ES-I3 (cell line): ENCODE results near the gene PAMR1.
A peak's percentile ranks its signal among the peaks of the same experiment; 100 is the strongest.

Experiments used
- H3K36me3 ChIP-seq: 2 replicates; pipeline ENCODE4 v1.6.1; 2013; ENCODE audit warnings: mild to moderate bottlenecking, low read length, control low read depth, moderate library complexity; ENCODE audit not compliant: insufficient read depth
- H3K4me1 ChIP-seq: 2 replicates; pipeline ENCODE4 v1.6.1; 2013; ENCODE audit warnings: mild to moderate bottlenecking, control low read depth, low read length; ENCODE audit not compliant: insufficient read depth
- H3K9ac ChIP-seq: 2 replicates; pipeline ENCODE4 v1.6.1; 2013; ENCODE audit warnings: low read depth, mild to moderate bottlenecking, low read length, moderate library complexity
- H3K9me3 ChIP-seq: 2 replicates; pipeline ENCODE4 v1.6.1; 2013; ENCODE audit warnings: mild to moderate bottlenecking, low read length, moderate library complexity; ENCODE audit not compliant: control insufficient read depth, insufficient read depth

Gene PAMR1

DNA sequence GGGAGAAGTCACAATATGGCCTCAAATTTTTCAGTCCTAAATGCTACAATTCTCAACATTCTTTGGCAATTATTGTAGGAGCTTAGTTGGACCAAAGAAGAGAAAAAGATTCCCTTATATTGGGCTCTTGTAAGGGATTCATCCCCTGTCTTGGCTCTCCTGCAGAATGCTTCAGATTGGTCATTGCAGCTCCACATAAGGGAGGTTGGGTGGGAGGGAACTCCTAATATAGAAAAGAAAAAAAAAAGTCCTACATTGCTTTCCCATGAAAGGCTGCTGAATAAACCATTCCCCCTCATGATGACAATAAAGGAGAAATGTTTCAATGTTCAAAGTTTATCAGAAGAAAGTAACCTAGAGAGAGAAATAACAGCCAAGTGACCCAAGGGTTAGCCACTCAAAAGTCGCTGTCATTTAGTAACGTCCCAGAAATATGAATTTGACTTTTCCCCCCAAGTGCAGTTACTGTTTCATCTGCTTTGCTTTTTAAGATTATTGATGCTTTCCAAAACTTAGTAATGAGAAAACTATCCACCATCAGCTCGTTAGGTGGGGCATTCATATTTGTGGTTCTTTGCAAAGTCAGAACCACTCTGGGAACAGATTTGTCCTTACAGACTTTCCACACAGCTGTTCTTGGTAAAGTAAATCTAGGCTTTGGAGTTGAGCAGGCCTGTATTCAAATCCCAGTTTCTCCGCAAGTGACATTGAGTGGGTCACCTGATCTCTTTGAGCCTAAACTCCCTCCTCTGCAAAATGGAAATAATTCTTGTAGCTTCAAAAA lies 101.1 kb downstream of the PAMR1 start:
- Histone ChIP-seq H3K4me1 (no peaks in the 10 kb centered on the region), H3K9me3 (no peaks in the 10 kb centered on the region), H3K9ac (no peak overlapping the region), H3K36me3 (no peaks in the 10 kb centered on the region)

DNA sequence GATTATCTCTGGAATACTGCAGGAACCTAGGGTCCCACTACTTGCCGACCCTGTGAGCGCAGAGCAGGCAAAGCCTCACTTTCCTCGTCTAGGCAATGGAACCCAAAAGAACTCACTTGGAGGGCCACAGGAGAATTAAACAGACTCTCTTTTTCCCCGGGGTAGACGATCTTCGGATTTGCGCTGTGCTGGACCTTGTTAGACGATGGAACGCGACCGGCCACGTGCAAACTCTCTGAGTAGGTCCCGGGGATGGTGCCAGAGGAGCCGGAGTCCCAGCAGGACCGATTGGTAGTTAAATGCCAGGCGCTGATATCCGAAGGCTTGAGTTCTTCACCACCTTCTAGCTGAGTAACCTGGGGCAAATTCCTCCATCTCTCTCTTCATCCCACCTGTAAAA lies 105.0 kb downstream of the PAMR1 start:
- no peaks in the 10 kb centered on the region for H3K36me3 ChIP-seq
- no peaks in the 10 kb centered on the region for H3K4me1 ChIP-seq
- H3K9ac ChIP-seq: peak overlapping the region; percentile 89
- no peaks in the 10 kb centered on the region for H3K9me3 ChIP-seq

DNA sequence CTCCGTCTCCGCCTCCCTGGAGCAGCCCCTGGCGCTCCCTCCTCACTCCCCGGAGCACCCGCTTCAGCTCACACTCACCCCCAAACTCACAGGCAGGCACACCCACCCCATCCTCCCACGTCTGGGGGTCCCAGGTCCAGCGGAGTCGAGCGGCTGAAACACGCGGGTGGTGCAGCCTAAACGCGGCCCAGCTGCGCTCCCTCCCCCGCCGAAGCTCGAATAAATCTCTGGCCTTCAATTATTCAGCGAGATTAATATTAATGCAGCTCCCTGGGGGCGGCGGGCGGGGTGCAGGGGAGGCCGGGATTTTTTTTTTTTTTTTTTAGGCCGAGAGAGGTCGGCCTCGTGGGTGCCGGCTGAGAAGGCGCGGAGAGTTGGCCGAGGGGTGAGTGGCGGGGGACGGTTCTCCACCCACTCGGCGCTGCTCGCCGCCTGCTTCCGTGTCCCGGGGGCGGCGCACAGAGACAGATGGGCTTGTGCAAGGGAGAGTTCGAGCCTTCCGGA lies 105.5 kb downstream of the PAMR1 start:
- Histone ChIP-seq H3K9ac (peak overlapping the region; percentile 89), H3K36me3 (no peaks in the 10 kb centered on the region), H3K4me1 (no peaks in the 10 kb centered on the region), H3K9me3 (no peaks in the 10 kb centered on the region)

DNA sequence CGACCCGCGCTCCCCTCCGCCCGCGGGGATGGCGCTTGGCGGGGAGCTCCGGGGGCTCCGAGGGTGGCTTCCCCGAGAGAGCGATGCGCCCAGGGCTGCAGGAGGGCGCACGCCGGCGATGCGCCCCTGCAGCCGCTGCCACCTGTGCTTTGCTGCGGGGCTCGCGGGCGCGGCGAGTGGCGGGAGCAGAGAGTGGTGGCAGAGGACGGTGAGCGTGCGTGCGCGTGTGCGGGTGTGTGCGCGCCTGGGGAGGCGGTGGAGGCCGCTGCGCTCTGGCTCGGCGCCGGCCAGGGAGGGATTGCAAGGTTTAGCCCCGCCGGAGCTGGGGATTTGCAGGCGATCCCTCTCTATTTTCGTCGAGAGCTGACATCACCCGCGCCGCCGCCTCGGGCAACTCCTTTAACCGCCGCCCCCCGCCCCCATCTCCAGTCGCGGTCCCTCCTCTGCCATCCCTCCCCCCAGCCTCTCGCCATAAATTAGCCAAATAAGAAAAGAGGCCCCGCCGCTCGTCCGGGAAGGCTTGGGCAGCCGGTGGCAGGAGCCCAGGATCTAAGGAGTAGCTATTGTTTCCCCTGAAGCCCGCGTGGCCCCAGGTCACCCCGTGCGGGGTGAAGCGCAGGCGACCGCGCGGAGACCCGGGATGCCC lies 106.1 kb downstream of the PAMR1 start, which contains the start of gene SLC1A2:
TSS of gene SLC1A2 (minus strand) at position 375 of the 646 bp plus-strand sequence. CDS start 592 bp downstream, outside the sequence.
- Histone ChIP-seq H3K4me1 (no peaks in the 10 kb centered on the region), H3K9me3 (no peaks in the 10 kb centered on the region), H3K36me3 (no peaks in the 10 kb centered on the region), H3K9ac (peak within 1 kb of the TSS; percentile 89)

DNA sequence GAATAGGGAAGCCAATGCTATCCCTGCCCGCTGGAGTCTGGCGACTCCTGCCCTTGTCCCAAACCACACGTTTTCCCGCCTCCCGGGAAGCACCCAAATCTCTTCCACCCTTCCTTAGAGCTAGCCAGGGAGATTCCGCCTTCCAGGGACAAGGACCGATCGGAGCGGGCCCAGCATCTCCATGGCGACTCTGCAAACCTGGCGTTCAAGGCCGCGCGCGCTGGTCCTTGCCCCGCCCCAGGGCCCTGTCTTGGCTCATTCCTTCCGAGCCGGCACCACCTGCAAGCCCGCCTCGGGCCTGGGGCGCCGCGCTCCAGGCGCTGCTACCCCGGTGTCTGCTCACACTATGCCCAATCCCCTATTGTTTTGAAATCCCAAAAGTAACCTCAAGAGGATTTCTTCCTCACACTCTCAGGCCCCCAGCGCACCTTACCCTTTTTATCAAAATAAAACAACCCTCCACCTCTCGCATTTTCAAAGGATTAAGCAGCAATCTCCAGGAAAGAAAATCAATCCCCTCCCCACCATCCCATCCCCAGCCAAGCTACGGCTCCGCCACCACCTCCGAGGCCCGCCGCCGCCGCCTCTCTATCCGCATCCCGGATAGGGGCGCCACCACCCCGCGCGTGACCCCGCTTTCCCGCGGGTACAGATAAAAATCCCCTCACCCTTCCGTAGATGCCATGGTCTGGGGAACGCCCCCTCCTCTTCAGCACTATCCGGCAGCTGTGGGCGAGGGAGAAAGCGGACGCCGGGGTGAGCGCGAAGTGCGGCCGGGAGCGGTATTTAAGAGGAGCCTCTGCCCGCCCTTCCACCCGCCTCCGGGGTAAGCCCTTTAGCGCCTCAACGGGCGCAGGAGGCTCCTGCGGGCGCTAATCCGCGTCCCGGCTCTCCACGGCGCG lies 106.9 kb downstream of the PAMR1 start:
- Histone ChIP-seq H3K9me3 (no peaks in the 10 kb centered on the region), H3K9ac (peak overlapping the region; percentile 89; the same call in 1 of the 2 replicates), H3K36me3 (no peaks in the 10 kb centered on the region), H3K4me1 (no peaks in the 10 kb centered on the region)

DNA sequence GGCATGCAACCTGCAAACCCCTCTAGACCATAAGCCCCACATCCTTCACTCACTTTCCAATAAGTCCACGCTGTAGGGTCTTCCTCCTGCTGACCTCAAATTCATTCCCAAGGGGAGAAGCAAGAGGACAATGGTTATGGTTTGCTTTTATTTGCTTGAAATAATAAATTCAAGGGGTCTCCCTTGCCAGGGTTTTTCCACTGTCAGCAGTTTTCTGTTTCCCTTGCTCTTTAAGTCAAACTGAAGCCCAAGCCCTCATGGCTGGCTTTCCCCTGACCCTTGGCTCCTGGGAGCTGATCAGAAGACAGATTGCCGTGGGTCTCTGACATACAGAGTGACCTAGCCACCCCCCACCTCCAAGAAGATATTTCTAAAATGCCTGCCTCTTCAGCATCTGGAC lies 109.9 kb downstream of the PAMR1 start:
- no peak overlapping the region for H3K9ac ChIP-seq
- H3K4me1 ChIP-seq: no peaks in the 10 kb centered on the region
- H3K36me3 ChIP-seq: no peaks in the 10 kb centered on the region
- no peaks in the 10 kb centered on the region for H3K9me3 ChIP-seq

DNA sequence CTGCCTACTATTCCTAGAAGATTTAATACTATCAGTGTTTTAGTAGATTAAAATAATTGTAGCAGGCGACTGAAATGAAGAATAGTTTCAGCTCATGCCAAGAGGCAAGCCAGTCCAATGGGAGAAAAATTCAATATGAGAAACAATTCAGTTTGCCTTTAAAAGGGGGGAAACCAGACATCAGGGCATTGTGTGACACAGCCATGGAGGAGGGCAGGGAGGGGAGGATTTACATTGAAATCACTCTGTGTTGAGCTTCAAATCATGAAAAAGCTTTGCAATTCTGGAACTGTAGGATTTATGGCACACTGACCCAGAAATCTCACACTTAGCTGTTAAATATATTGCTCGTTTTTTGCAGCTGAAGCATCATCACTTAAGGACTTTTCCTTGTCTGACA lies 110.6 kb downstream of the PAMR1 start:
- no peaks in the 10 kb centered on the region for H3K9me3 ChIP-seq
- H3K36me3 ChIP-seq: no peaks in the 10 kb centered on the region
- H3K4me1 ChIP-seq: no peaks in the 10 kb centered on the region
- H3K9ac ChIP-seq: no peak overlapping the region

DNA sequence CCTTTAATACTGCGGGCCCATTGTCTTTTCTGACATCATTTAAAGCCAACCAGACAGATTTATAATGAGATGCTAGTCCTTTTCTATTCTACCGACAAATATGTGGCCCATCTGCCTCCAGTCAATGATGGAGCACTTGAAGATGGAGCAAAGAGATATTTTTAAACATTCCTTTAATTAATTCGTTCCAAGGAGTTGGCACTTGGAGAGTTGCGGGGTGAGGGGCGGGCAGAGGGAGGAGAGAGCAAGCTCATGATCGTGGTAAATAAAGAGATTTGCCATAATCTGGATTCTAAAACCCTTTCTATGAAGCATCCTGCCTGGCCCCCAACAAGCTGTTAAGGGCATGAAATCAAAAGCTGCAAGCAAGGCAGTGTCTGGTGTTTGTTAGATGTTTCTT lies 111.1 kb downstream of the PAMR1 start:
- Histone ChIP-seq H3K4me1 (no peaks in the 10 kb centered on the region), H3K9ac (no peak overlapping the region), H3K36me3 (no peaks in the 10 kb centered on the region), H3K9me3 (no peaks in the 10 kb centered on the region)

DNA sequence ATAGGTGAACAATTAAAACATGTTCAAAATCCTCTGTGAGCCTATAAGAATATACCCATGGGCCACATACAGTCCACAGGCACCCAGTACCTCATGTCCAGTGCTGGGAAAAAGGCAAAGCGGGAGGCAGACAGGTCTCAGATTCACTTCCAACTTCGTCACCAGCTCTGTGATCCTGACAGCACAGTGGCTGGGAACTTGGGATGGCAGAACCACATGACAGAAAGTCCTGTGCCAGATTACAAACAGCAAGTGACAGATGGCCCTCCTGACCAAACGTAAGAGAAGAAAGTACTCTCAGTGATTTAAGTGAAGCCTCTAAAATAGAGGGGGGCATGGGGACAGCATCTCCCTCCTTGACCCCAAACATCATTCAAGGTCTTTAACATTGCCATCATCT lies 111.8 kb downstream of the PAMR1 start:
- Histone ChIP-seq H3K9me3 (no peaks in the 10 kb centered on the region), H3K9ac (no peak overlapping the region), H3K4me1 (no peaks in the 10 kb centered on the region)

DNA sequence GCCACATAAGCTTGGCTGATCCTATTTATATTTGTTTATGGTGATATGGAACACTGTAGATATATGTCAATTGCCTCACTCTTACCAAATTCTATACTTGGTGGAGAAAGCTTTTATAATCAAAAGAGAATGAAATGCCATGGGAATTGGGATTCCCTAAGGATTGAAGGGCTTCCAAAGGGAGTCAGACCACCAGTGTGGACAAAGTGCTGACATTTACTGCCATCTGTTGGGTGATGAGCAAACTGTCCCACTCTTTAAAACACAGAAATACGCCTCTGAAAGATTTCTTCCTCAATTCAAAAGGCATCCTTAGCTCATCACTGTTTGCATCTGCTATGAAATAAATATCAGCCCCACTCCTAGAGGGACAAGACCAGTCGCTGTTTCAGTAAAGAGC lies 113.1 kb downstream of the PAMR1 start:
- H3K4me1 ChIP-seq: no peaks in the 10 kb centered on the region
- H3K36me3 ChIP-seq: no peaks in the 10 kb centered on the region
- no peaks in the 10 kb centered on the region for H3K9me3 ChIP-seq
- H3K9ac ChIP-seq: no peak overlapping the region

More for the DNA sequence above, 111.8 kb downstream of the PAMR1 start:
- no peaks in the 10 kb centered on the region for H3K36me3 ChIP-seq

DNA sequence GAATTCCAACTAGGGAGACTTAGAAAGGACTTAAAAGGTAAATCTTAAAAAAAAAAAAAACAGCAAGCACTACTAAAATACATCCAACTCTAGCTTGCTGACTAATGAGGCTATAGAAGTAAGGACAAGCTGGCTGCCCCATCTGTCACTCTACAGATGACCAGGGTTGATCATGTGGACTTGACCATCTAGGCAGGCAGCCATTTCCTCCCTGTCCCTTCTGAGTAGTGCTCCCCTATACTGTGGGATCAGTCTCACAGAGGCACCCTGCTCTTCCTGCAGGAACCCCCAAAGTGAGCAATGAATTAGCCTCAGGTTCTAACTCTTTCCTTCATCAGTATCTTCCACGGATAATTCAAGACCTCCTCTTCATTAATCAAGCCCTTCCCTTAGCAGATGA lies 118.4 kb downstream of the PAMR1 start:
- no peaks in the 10 kb centered on the region for H3K36me3 ChIP-seq
- no peaks in the 10 kb centered on the region for H3K9me3 ChIP-seq
- no peak overlapping the region for H3K9ac ChIP-seq
- H3K4me1 ChIP-seq: no peaks in the 10 kb centered on the region; the same call in 1 of the 2 replicates

DNA sequence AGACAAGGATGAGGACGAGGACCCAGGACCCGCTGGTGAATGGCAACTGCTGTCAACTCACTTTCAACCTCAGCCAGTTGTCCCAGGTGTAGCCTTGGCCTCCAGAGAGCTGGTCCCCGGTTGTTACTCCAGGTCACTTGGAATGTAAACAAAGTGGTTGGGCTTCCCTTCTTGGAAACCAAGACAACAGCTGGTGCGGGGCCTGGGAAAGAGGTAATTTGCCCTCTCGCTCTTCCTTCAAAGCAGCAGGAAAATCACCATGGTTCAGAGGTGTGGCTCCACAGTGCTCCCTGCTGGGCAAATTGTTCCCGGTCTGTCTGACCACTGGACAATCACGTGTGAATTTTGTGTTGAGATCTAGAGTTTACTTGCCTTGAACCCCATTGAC lies 121.0 kb downstream of the PAMR1 start:
- no peaks in the 10 kb centered on the region for H3K36me3 ChIP-seq
- no peaks in the 10 kb centered on the region; the same call in 1 of the 2 replicates for H3K4me1 ChIP-seq
- H3K9ac ChIP-seq: no peak overlapping the region
- no peaks in the 10 kb centered on the region for H3K9me3 ChIP-seq

DNA sequence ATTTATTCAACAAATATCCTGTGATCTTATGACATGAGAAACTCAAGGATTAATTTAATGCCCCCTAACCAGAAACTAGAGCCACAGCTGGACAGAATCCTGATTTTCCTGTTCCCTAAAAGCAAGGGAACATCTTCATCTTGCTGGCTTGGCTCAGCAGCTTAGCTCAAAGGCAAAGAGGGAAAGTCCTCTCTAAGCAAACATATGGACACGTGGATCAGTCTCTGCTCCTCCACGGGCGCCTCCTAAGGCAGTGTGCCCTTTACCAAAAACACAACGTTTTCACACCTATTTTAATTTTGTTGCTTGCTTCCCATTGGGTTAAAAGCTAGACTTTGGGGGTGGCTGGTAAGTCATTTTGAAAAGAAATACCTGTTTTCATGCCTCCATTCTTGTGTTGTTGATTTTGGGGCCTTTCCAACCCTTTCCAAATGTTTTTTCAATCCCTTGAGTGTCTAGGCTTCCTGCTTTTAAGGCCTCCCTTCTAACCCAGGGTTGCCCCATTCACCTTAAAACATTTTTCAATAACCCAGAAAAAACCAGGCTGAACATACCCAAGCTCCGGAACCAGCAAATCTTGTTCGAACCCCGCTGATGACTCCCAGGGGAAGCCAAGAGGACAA lies 121.5 kb downstream of the PAMR1 start:
- no peaks in the 10 kb centered on the region for H3K9me3 ChIP-seq
- no peaks in the 10 kb centered on the region; the same call in 1 of the 2 replicates for H3K4me1 ChIP-seq
- no peaks in the 10 kb centered on the region for H3K36me3 ChIP-seq
- H3K9ac ChIP-seq: no peak overlapping the region
